Keratinocyte (primary cell): ENCODE results near the gene ST8SIA6. TPM values are rescaled to one million over a fixed set of nuclear protein-coding genes. Genes with fewer than 3 reads are reported as not detected.
A peak's percentile ranks its signal among the peaks of the same experiment; 100 is the strongest.

Experiments
- DNase-seq: peaks from one replicate; pipeline ENCODE4 v3.0.0-alpha.2; 2011; ENCODE audit warnings: low read depth, missing footprints, low spot score
- FAIRE-seq: peaks from 2 replicates; lab custom pipeline; 2011; peaks lifted over from hg19 to GRCh38; lab: Jason Lieb, UNC
- H2AFZ ChIP-seq: 2 replicates; pipeline ENCODE4 v1.6.0; 2012; ENCODE audit warnings: low read length, control low read depth, inconsistent platforms; ENCODE audit not compliant: control insufficient read depth
- H3K27ac ChIP-seq: 2 replicates; pipeline ENCODE4 v1.5.1; 2011; ENCODE audit warnings: low read length; ENCODE audit not compliant: control insufficient read depth, insufficient read depth
- H3K27me3 ChIP-seq: 3 replicates; pipeline ENCODE4 v1.6.0; 2011; ENCODE audit warnings: low read length; ENCODE audit not compliant: control insufficient read depth, insufficient read depth; ENCODE audit errors: extremely low read depth
- H3K36me3 ChIP-seq, 2 experiments: 2 replicates in 1 of 2; 3 replicates in 1 of 2; pipeline ENCODE4 v1.5.1; 2011; ENCODE audit warnings: low read length in 2 of 2, mild to moderate bottlenecking in 1 of 2; ENCODE audit not compliant: control insufficient read depth in 2 of 2, insufficient read depth in 2 of 2; ENCODE audit errors: extremely low read depth in 1 of 2
- H3K4me1 ChIP-seq: 3 replicates; pipeline ENCODE4 v1.5.1; 2011; ENCODE audit warnings: low read length; ENCODE audit not compliant: control insufficient read depth, insufficient read depth; ENCODE audit errors: extremely low read depth
- H3K4me2 ChIP-seq: 3 replicates; pipeline ENCODE4 v1.6.0; 2011; ENCODE audit warnings: low read depth, low read length; ENCODE audit not compliant: control insufficient read depth, insufficient read depth; ENCODE audit errors: extremely low read depth
- H3K4me3 ChIP-seq, 3 experiments: fragments of 200-600 bp in 1 of 3; sonication (generic) in 1 of 3; 2 replicates in 2 of 3; 3 replicates in 1 of 3; pipeline ENCODE4 v1.5.1; 2011 to 2016; ENCODE audit warnings: low read length in 3 of 3, mild to moderate bottlenecking in 3 of 3, control low read depth in 2 of 3, inconsistent platforms in 1 of 3, low read depth in 1 of 3, mixed read lengths in 1 of 3, mixed run types in 1 of 3, moderate library complexity in 1 of 3; ENCODE audit not compliant: control insufficient read depth in 2 of 3, insufficient read depth in 2 of 3; ENCODE audit errors: extremely low read depth in 1 of 3
- H3K79me2 ChIP-seq: 2 replicates; pipeline ENCODE4 v1.6.0; 2012; ENCODE audit warnings: low read length; ENCODE audit not compliant: control insufficient read depth, insufficient read depth
- H3K9ac ChIP-seq: 3 replicates; pipeline ENCODE4 v1.6.0; 2011; ENCODE audit warnings: low read length; ENCODE audit not compliant: control insufficient read depth, insufficient read depth; ENCODE audit errors: extremely low read depth
- H3K9me1 ChIP-seq: 3 replicates; pipeline ENCODE4 v1.6.0; 2011; ENCODE audit warnings: low read length; ENCODE audit not compliant: control insufficient read depth, insufficient read depth; ENCODE audit errors: extremely low read depth
- H3K9me3 ChIP-seq: 2 replicates; pipeline ENCODE4 v1.5.1; 2012; ENCODE audit warnings: low read depth, low read length; ENCODE audit not compliant: control insufficient read depth
- H4K20me1 ChIP-seq: 3 replicates; pipeline ENCODE4 v1.6.0; 2011; ENCODE audit warnings: low read length; ENCODE audit not compliant: control insufficient read depth, insufficient read depth; ENCODE audit errors: extremely low read depth
- CTCF ChIP-seq, 3 experiments: IDR thresholded peaks in 1 of 3; conservative IDR thresholded peaks in 1 of 3; optimal IDR thresholded peaks in 1 of 3; 2 replicates in 2 of 3; 3 replicates in 1 of 3; pipeline versions ENCODE3 to v1.5.1; 2011; ENCODE audit warnings: low read length in 3 of 3, mild to moderate bottlenecking in 3 of 3, moderate library complexity in 2 of 3, control low read depth in 1 of 3, inconsistent platforms in 1 of 3; ENCODE audit not compliant: insufficient read depth in 2 of 3; ENCODE audit errors: extremely low read depth in 1 of 3
- EZH2 ChIP-seq: IDR thresholded peaks from one replicate; pipeline ENCODE4 v1.6.1; 2012; ENCODE audit warnings: inconsistent platforms, mild to moderate bottlenecking, low read length, moderate library complexity
- dilution Hi-C: fragments of 300-500 bp; cut with MboI; formaldehyde crosslinking; loops from one replicate; pipeline ENCODE4 v1.7.0; 2020; ENCODE audit warnings: low sequenced_read_pairs; ENCODE audit not compliant: extremely low pct_ligation_motif_present
- polyA plus RNA-seq, 5 experiments: library from polyadenylated mRNA; depleted of rRNA in 3 of 5; stranded (reverse) in 3 of 5; stranded (forward) in 1 of 5; unstranded in 1 of 5; fragments of >200 nt; gene quantifications; 1 replicate in 1 of 5; 2 replicates in 3 of 5; 3 replicates in 1 of 5; pipeline versions ENCODE4 v1.2.1 to v1.2.3, GENCODE V29; 2011 to 2012; ENCODE audit warnings: missing spikeins in 2 of 5, low read depth in 1 of 5, low replicate concordance in 1 of 5

The ST8SIA6 gene
- polyA plus RNA-seq, 1 donor (not counting 4 experiments of a cell fraction or from before 2014, with no cell fraction given): not detected

- H3K9me1 ChIP-seq: no peaks in the 10 kb centered on the region
- no peaks in the 10 kb centered on the region for H4K20me1 ChIP-seq
- no peak overlapping the region for H2AFZ ChIP-seq
- H3K4me2 ChIP-seq: peak overlapping the region; percentile 85
- H3K9me3 ChIP-seq: peaks cover 2% of the 10 kb centered on the region
- peaks cover 5% of the 10 kb centered on the region for H3K4me1 ChIP-seq
- H3K9ac ChIP-seq: no peak overlapping the region
- H3K36me3 ChIP-seq: no peaks in the 10 kb centered on the region
- no peaks in the 10 kb centered on the region for H3K79me2 ChIP-seq
- H3K4me3 ChIP-seq: no peak overlapping the region
- H3K27ac ChIP-seq: no peak overlapping the region
- peaks cover 4% of the 10 kb centered on the region for H3K27me3 ChIP-seq
- no peak for FAIRE-seq
- TF ChIP-seq EZH2: no peak
- no peak for TF ChIP-seq CTCF (optimal IDR thresholded peaks at IDR 0.05 in 1 of 3, IDR thresholded peaks at IDR 0.05 in 1 of 3, conservative IDR thresholded peaks at IDR 0.05 in 1 of 3; ENCODE audit: extremely low read depth in 1 of 3, insufficient read depth in 2 of 3, low read length in 3 of 3)
- no peak for DNase-seq
- dilution Hi-C loops: no loop called here
These were observed 1.4 kb downstream of the ST8SIA6 start for GRCh38 chr10:17453035-17453372.

GRCh38 chr10:17452060-17452841 lies 2.1 kb downstream of the ST8SIA6 start:
- no peak overlapping the region for H2AFZ ChIP-seq
- H3K27me3 ChIP-seq: peaks cover 4% of the 10 kb centered on the region
- no peak overlapping the region for H3K4me3 ChIP-seq
- H3K79me2 ChIP-seq: no peaks in the 10 kb centered on the region
- no peak overlapping the region for H3K4me2 ChIP-seq
- DNase-seq (no peak), FAIRE-seq (no peak)
- dilution Hi-C loops: no loop called here
- no peaks in the 10 kb centered on the region for H3K36me3 ChIP-seq
- no peak overlapping the region for H3K27ac ChIP-seq
- no peak overlapping the region for H3K9ac ChIP-seq
- peaks cover 5% of the 10 kb centered on the region for H3K4me1 ChIP-seq
- H4K20me1 ChIP-seq: no peaks in the 10 kb centered on the region
- no peaks in the 10 kb centered on the region for H3K9me1 ChIP-seq
- no peak for TF ChIP-seq EZH2
- TF ChIP-seq CTCF (optimal IDR thresholded peaks at IDR 0.05 in 1 of 3, IDR thresholded peaks at IDR 0.05 in 1 of 3, conservative IDR thresholded peaks at IDR 0.05 in 1 of 3; ENCODE audit: extremely low read depth in 1 of 3, insufficient read depth in 2 of 3, low read length in 3 of 3): no peak
- H3K9me3 ChIP-seq: peaks cover 2% of the 10 kb centered on the region
